Measurements from ENCODE around the gene THSD1. TPM values are rescaled to one million over a fixed set of nuclear protein-coding genes. Genes with fewer than 3 reads are reported as not detected.

Gene THSD1
- total RNA-seq, 2 experiments from 2014 or later: 0.28 TPM; not detected in 1

DNA sequence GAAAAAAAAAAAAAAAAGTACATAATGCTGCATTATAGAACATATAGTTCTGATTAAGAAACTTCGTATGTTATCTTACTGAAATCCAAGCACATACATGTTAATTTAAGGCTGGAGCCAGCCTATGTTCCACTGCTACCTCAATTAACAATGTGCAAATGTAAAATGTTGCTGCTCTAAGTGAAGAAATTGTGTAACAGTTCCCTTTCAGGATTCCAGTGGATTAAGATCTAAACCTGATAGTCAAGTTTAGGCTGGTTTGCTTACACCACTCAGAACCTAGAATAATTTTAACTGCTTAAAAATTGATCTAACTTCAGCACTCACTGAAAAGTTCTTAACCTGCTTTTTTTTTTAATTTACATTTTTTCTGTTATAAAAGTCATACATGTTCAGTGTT lies 40.3 kb upstream of the THSD1 start:
- Histone ChIP-seq H3K27ac (ENCODE audit: low read depth, low read length, poor library complexity, severe bottlenecking) (no peak overlapping the region), H3K4me1 (ENCODE audit: insufficient read depth, low read length, poor library complexity, severe bottlenecking) (peaks cover 16% of the 10 kb centered on the region), H3K9me2 (ENCODE audit: insufficient read depth, low read length) (no peaks in the 10 kb centered on the region), H4K20me1 (ENCODE audit: insufficient read depth, low read length) (0 out of 2 replicates have a peak, but pooled peaks cover 5% of the 10 kb centered on the region), H3K4me2 (ENCODE audit: low read length) (no peak overlapping the region), H3K36me3 (ENCODE audit: insufficient read depth, low read length) (no peaks in the 10 kb centered on the region), H3K79me2 (ENCODE audit: insufficient read depth, low read depth, low read length) (peaks cover 14% of the 10 kb centered on the region; the same call in 1 of the 2 replicates), H3K9me3 (ENCODE audit: low read length) (no peaks in the 10 kb centered on the region), H3K4me3 (ENCODE audit: low read depth, low read length, poor library complexity, severe bottlenecking) (no peak overlapping the region), H2AFZ (ENCODE audit: low read length) (no peak overlapping the region)
- intact Hi-C loops (cut with micrococcal nuclease; ENCODE audit: unreplicated experiment): no loop called here
- no peak for TF ChIP-seq EZH2phosphoT487 (IDR thresholded peaks at IDR 0.05; ENCODE audit: borderline replicate concordance, low read depth, low read length)
- no peak for TF ChIP-seq CTCF (conservative IDR thresholded peaks at IDR 0.05; ENCODE audit: low read length)
- ChIA-PET POLR2A (no interaction called here), CTCF (ENCODE audit: unreplicated experiment) (no interaction called here)
- no TSS peak for BruUV-seq (replicated peaks)
- no peak for DNase-seq (ENCODE audit: low spot score)

DNA sequence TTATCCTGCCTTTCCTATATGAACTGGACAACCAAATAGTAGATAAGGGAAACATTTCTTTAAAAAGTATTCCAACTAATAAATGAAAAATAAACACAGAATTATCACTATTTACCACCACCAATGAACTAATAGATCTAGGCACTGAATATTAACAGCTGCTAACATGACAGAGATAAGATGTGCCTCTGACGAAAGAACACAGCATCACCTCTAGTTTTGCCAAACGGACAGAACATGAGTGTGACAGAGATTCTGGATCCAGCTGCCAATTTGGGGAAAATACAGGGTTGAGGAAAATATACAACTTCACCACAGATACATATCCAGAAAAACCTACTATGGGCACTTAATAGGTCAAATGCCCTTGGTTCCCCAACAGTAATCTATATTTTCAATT lies 26.5 kb upstream of the THSD1 start:
- no peaks in the 10 kb centered on the region for H3K4me1 ChIP-seq (ENCODE audit: insufficient read depth, low read length, poor library complexity, severe bottlenecking)
- H3K9me2 ChIP-seq (ENCODE audit: insufficient read depth, low read length): no peaks in the 10 kb centered on the region
- no peaks in the 10 kb centered on the region for H3K79me2 ChIP-seq (ENCODE audit: insufficient read depth, low read depth, low read length)
- ChIA-PET POLR2A (no interaction called here), CTCF (ENCODE audit: unreplicated experiment) (no interaction called here)
- H3K4me2 ChIP-seq (ENCODE audit: low read length): no peak overlapping the region
- H3K27ac ChIP-seq (ENCODE audit: low read depth, low read length, poor library complexity, severe bottlenecking): no peak overlapping the region
- no peak for DNase-seq (ENCODE audit: low spot score)
- intact Hi-C loops (cut with micrococcal nuclease; ENCODE audit: unreplicated experiment): no loop called here
- H3K4me3 ChIP-seq (ENCODE audit: low read depth, low read length, poor library complexity, severe bottlenecking): no peak overlapping the region
- no TSS peak for BruUV-seq (replicated peaks)
- no peaks in the 10 kb centered on the region for H3K9me3 ChIP-seq (ENCODE audit: low read length)
- H2AFZ ChIP-seq (ENCODE audit: low read length): no peak overlapping the region
- TF ChIP-seq EZH2phosphoT487 (IDR thresholded peaks at IDR 0.05; ENCODE audit: borderline replicate concordance, low read depth, low read length) (no peak), CTCF (conservative IDR thresholded peaks at IDR 0.05; ENCODE audit: low read length) (no peak)
- H3K36me3 ChIP-seq (ENCODE audit: insufficient read depth, low read length): peaks cover 41% of the 10 kb centered on the region
- H4K20me1 ChIP-seq (ENCODE audit: insufficient read depth, low read length): no peaks in the 10 kb centered on the region

GRCh38 chr13:52428295-52428694 lies 22.3 kb upstream of the THSD1 start:
- POLR2A ChIA-PET: interaction anchor here (0.6 kb wide), 1 partner anchor 780 kb away, joined by 3 read pairs; no protein-coding TSS in a partner anchor
- H3K27ac ChIP-seq (ENCODE audit: low read depth, low read length, poor library complexity, severe bottlenecking): no peak overlapping the region
- no peak overlapping the region for H2AFZ ChIP-seq (ENCODE audit: low read length)
- no TSS peak for BruUV-seq (replicated peaks)
- TF ChIP-seq CTCF (conservative IDR thresholded peaks at IDR 0.05; ENCODE audit: low read length) (no peak), EZH2phosphoT487 (IDR thresholded peaks at IDR 0.05; ENCODE audit: borderline replicate concordance, low read depth, low read length) (no peak)
- H3K36me3 ChIP-seq (ENCODE audit: insufficient read depth, low read length): peaks cover 29% of the 10 kb centered on the region
- CTCF ChIA-PET (ENCODE audit: unreplicated experiment): no interaction called here
- no peaks in the 10 kb centered on the region for H3K9me3 ChIP-seq (ENCODE audit: low read length)
- H3K9me2 ChIP-seq (ENCODE audit: insufficient read depth, low read length): no peaks in the 10 kb centered on the region
- H3K4me2 ChIP-seq (ENCODE audit: low read length): no peak overlapping the region
- no peaks in the 10 kb centered on the region for H4K20me1 ChIP-seq (ENCODE audit: insufficient read depth, low read length)
- no peaks in the 10 kb centered on the region for H3K4me1 ChIP-seq (ENCODE audit: insufficient read depth, low read length, poor library complexity, severe bottlenecking)
- H3K4me3 ChIP-seq (ENCODE audit: low read depth, low read length, poor library complexity, severe bottlenecking): no peak overlapping the region
- H3K79me2 ChIP-seq (ENCODE audit: insufficient read depth, low read depth, low read length): no peaks in the 10 kb centered on the region
- intact Hi-C loops (cut with micrococcal nuclease; ENCODE audit: unreplicated experiment): no loop called here
- DNase-seq (ENCODE audit: low spot score): no peak
